Measurements from ENCODE around the gene ASCC3. TPM values are rescaled to one million over a fixed set of nuclear protein-coding genes. Genes with fewer than 3 reads are reported as not detected.

The ASCC3 gene
- total and polyA plus RNA-seq, 2 experiments from 2014 or later: 34.0 to 77.6 TPM

GRCh38 chr6:100923481-100924165 is 42.5 kb upstream of the ASCC3 start:
- TF ChIP-seq EZH2phosphoT487 (IDR thresholded peaks at IDR 0.05; ENCODE audit: low read depth, severe bottlenecking, unreplicated experiment) (no peak), EZH2 (IDR thresholded peaks at IDR 0.05; ENCODE audit: borderline replicate concordance) (no peak), CTCF (IDR thresholded peaks at IDR 0.05; ENCODE audit: poor library complexity) (no peak)
- Histone ChIP-seq H2AFZ (no peak overlapping the region), H3K4me3 (no peak overlapping the region), H4K20me1 (ENCODE audit: insufficient read depth, poor library complexity, severe bottlenecking) (no peaks in the 10 kb centered on the region), H3K9me2 (replicated peaks; ENCODE audit: insufficient read depth) (no peaks in the 10 kb centered on the region), H3K4me2 (no peak overlapping the region), H3K36me3 (replicated peaks; ENCODE audit: insufficient read depth, low read depth) (no peaks in the 10 kb centered on the region), H3K4me1 (ENCODE audit: insufficient read depth) (peaks cover 6% of the 10 kb centered on the region), H3K27ac (no peak overlapping the region), H3K79me2 (no peaks in the 10 kb centered on the region), H3K27me3 (no peaks in the 10 kb centered on the region), H3K9me3 (ENCODE audit: low read depth) (no peaks in the 10 kb centered on the region)
- DNase-seq (ENCODE audit: low spot score): no peak
- WGBS (ENCODE audit: low lambda C conversion rate, missing lambda C conversion rate): 37% methylated on average over 3 of the region's 3 CpGs

- Histone ChIP-seq H3K9me2 (replicated peaks; ENCODE audit: insufficient read depth) (no peaks in the 10 kb centered on the region), H4K20me1 (ENCODE audit: insufficient read depth, poor library complexity, severe bottlenecking) (no peaks in the 10 kb centered on the region), H3K27ac (peak overlapping the region; percentile 56), H3K27me3 (no peaks in the 10 kb centered on the region), H3K9me3 (ENCODE audit: low read depth) (no peaks in the 10 kb centered on the region), H3K4me2 (no peak overlapping the region), H3K4me3 (no peak overlapping the region), H3K36me3 (replicated peaks; ENCODE audit: insufficient read depth, low read depth) (no peaks in the 10 kb centered on the region), H3K4me1 (ENCODE audit: insufficient read depth) (peaks cover 6% of the 10 kb centered on the region), H3K79me2 (no peaks in the 10 kb centered on the region), H2AFZ (no peak overlapping the region)
- peak; percentile 13 for DNase-seq (ENCODE audit: low spot score)
- 84% methylated on average over 2 of the region's 2 CpGs for WGBS (ENCODE audit: low lambda C conversion rate, missing lambda C conversion rate)
- TF ChIP-seq EZH2phosphoT487 (IDR thresholded peaks at IDR 0.05; ENCODE audit: low read depth, severe bottlenecking, unreplicated experiment): no peak
- TF ChIP-seq EZH2 (IDR thresholded peaks at IDR 0.05; ENCODE audit: borderline replicate concordance): no peak
- no peak for TF ChIP-seq CTCF (IDR thresholded peaks at IDR 0.05; ENCODE audit: poor library complexity)
Measured at GRCh38 chr6:100920028-100920605, 39.0 kb upstream of the ASCC3 start.

- H3K4me1 ChIP-seq (ENCODE audit: insufficient read depth): peaks cover 6% of the 10 kb centered on the region
- H3K9me2 ChIP-seq (replicated peaks; ENCODE audit: insufficient read depth): no peaks in the 10 kb centered on the region
- TF ChIP-seq EZH2phosphoT487 (IDR thresholded peaks at IDR 0.05; ENCODE audit: low read depth, severe bottlenecking, unreplicated experiment) (no peak), EZH2 (IDR thresholded peaks at IDR 0.05; ENCODE audit: borderline replicate concordance) (no peak), CTCF (IDR thresholded peaks at IDR 0.05; ENCODE audit: poor library complexity) (no peak)
- no peaks in the 10 kb centered on the region for H4K20me1 ChIP-seq (ENCODE audit: insufficient read depth, poor library complexity, severe bottlenecking)
- no peaks in the 10 kb centered on the region for H3K79me2 ChIP-seq
- H3K27ac ChIP-seq: no peak overlapping the region
- H3K4me3 ChIP-seq: no peak overlapping the region
- H3K27me3 ChIP-seq: no peaks in the 10 kb centered on the region
- no peak for DNase-seq (ENCODE audit: low spot score)
- no peak overlapping the region for H2AFZ ChIP-seq
- no peaks in the 10 kb centered on the region for H3K36me3 ChIP-seq (replicated peaks; ENCODE audit: insufficient read depth, low read depth)
- H3K4me2 ChIP-seq: no peak overlapping the region
- no peaks in the 10 kb centered on the region for H3K9me3 ChIP-seq (ENCODE audit: low read depth)
Measured at GRCh38 chr6:100918152-100918551, 37.0 kb upstream of the ASCC3 start.

All from hepatocyte (in vitro differentiated cells).